ENCODE data around the gene ATP8A2.
A peak's percentile ranks its signal among the peaks of the same experiment; 100 is the strongest.

ATP8A2 gene

DNA sequence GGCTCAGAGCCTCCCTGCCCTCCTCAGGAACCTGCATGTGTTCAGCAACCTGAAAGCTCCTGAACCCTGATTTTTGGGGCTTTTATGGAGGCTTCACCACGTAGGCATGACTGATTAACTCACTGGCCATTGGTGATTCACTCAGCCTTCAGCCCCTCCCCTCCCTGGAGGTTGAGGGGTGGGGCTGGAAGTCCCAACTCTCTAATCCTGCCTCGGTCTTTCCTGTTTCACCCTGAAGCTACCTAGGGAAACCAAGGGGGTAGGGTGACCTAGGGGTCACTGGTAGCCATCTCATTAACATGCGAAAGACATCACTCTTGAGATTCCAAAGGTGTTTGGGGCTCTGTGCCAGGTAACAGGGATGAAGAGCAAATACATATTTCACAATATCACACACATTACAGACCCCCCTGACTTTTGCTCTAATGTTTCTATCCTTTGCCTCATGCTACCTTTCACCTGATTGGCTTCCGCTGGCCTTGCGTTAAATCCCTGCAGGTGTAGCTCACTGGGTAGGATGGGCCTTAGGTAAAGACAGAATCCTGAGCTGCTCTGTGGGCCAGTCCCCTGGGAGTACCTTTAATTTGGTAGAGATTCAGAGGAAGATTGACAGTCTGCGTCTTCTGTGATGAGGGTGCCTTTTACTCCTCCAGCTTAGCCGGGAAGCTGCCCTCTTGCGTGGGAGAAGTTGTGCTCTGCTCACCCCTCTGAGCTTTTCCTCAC, 260.6 kb downstream of the ATP8A2 start:
- TF ChIP-seq CTCF (IDR thresholded peaks at IDR 0.05; ENCODE audit: low read depth, low read length), result no peak
- no peak overlapping the region for H3K4me3 ChIP-seq (ENCODE audit: low read depth, low read length)
- DNase-seq (ENCODE audit: low read depth, low spot score), result no peak
- in situ Hi-C loops (cut with HindIII; ENCODE audit: low sequenced_read_pairs), result no loop called here

GRCh38 chr13:25633093-25633492, 261.3 kb downstream of the ATP8A2 start:
- no peak for TF ChIP-seq CTCF (IDR thresholded peaks at IDR 0.05; ENCODE audit: low read depth, low read length)
- H3K4me3 ChIP-seq (ENCODE audit: low read depth, low read length), result no peak overlapping the region
- in situ Hi-C loops (cut with HindIII; ENCODE audit: low sequenced_read_pairs), result no loop called here
- DNase-seq (ENCODE audit: low read depth, low spot score), result peak; percentile 26

GRCh38 chr13:25645681-25646080, 273.9 kb downstream of the ATP8A2 start:
- in situ Hi-C loops (cut with HindIII; ENCODE audit: low sequenced_read_pairs), result no loop called here
- no peak for TF ChIP-seq CTCF (IDR thresholded peaks at IDR 0.05; ENCODE audit: low read depth, low read length)
- DNase-seq (ENCODE audit: low read depth, low spot score), result no peak
- no peak overlapping the region for H3K4me3 ChIP-seq (ENCODE audit: low read depth, low read length)

DNA sequence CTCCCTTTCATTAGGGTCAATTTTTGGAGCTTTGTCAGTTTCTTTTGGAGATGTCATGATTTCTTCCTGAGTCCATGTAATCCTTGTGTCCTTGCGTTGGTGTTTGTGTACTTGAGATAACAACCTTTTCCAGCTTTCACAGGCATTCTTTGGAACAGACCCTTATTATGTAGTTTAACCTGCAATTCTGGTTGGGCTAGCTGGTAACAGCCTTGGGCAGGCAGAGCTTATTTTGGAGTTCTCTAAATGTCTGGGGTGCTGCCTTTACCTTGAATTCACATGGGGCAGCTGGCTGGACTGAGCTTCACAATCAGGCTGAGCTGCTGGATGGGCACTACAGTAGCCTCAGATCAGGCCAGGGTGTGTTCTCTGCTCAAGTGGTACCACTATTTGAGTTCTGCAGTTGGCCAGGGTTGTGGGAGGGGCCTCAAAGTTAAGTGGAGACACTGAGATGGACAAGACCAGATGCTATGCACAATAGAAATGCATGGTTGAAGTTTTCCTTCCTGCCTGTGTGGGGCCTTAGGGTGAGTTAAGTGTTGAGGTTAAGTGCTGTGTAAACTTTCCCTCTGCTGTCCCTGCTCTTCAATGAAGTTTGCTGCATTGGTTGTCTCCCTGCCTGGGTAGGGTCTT, 277.3 kb downstream of the ATP8A2 start:
- no peak for TF ChIP-seq CTCF (IDR thresholded peaks at IDR 0.05; ENCODE audit: low read depth, low read length)
- no peak overlapping the region for H3K4me3 ChIP-seq (ENCODE audit: low read depth, low read length)
- in situ Hi-C loops (cut with HindIII; ENCODE audit: low sequenced_read_pairs), result no loop called here
- no peak for DNase-seq (ENCODE audit: low read depth, low spot score)

DNA sequence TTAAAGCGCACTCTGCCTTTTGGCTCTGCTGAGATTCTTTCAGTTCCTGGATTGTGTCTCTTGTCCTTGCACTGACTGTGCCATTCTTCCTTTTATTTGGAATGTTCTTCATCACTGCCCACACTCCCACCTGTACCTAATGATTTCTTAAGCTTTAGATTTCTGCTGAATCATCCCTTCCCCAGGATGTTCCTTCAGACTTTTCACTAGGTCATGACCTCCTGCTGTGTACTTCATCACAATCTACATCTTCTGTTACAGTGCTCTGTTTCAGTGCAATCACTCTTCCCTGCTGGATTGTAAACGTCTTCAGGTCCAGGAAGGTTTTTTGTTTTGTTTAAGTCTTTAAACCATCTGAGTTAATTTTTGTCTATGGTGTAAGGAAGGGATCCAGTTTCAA, 281.0 kb downstream of the ATP8A2 start:
- DNase-seq (ENCODE audit: low read depth, low spot score), result peak; percentile 19
- no peak overlapping the region for H3K4me3 ChIP-seq (ENCODE audit: low read depth, low read length)
- TF ChIP-seq CTCF (IDR thresholded peaks at IDR 0.05; ENCODE audit: low read depth, low read length), result no peak
- in situ Hi-C loops (cut with HindIII; ENCODE audit: low sequenced_read_pairs), result no loop called here

DNA sequence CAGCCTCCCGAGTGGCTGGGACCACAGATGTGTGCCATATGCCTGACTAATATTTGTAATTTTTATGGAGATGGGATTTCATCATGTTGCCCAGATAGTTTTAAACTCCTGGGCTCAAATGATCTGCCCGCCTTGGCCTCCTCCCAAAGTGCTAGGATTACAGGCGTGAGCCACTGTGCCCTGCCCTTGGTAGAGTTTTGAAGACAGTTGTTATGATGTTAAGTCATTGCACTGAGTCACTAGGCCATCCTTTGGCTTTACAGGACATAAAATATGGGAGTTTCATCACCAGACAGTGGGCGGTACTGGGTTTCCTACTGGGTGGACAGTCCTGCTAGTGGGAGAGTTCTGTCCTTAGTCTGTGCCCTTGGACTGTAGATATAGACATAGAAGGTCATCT, 282.5 kb downstream of the ATP8A2 start:
- TF ChIP-seq CTCF (IDR thresholded peaks at IDR 0.05; ENCODE audit: low read depth, low read length), result no peak
- in situ Hi-C loops (cut with HindIII; ENCODE audit: low sequenced_read_pairs), result no loop called here
- no peak for DNase-seq (ENCODE audit: low read depth, low spot score)
- H3K4me3 ChIP-seq (ENCODE audit: low read depth, low read length), result no peak overlapping the region
